GM23248 (cell line): ENCODE results near the gene AMOTL1. TPM values are rescaled to one million over a fixed set of nuclear protein-coding genes. Genes with fewer than 3 reads are reported as not detected.

Experiments used
- DNase-seq: peaks from one replicate; pipeline ENCODE4 v3.0.0-alpha.2; 2015
- H2AFZ ChIP-seq: fragments of 200-600 bp; sonication (generic); 2 replicates; pipeline ENCODE4 v1.6.1; 2016; ENCODE audit warnings: antibody characterized with exemption
- H3F3A ChIP-seq: fragments of 200-600 bp; sonication (generic); 2 replicates; pipeline ENCODE4 v1.6.1; 2016; ENCODE audit warnings: mild to moderate bottlenecking, antibody characterized with exemption, mixed run types; ENCODE audit not compliant: insufficient read depth
- H3K27ac ChIP-seq: fragments of 200-600 bp; sonication (generic); 2 replicates; pipeline ENCODE4 v1.5.1; 2016; ENCODE audit warnings: mild to moderate bottlenecking
- H3K27me3 ChIP-seq: fragments of 200-600 bp; sonication (generic); replicated peaks from 2 replicates; pipeline ENCODE4 v1.6.1; 2016; ENCODE audit warnings: mild to moderate bottlenecking; ENCODE audit not compliant: insufficient read depth
- H3K36me3 ChIP-seq: fragments of 200-600 bp; sonication (generic); 2 replicates; pipeline ENCODE4 v1.6.1; 2016; ENCODE audit warnings: low read depth, mild to moderate bottlenecking
- H3K4me1 ChIP-seq: fragments of 200-600 bp; sonication (generic); 2 replicates; pipeline ENCODE4 v1.6.1; 2016; ENCODE audit warnings: mild to moderate bottlenecking; ENCODE audit not compliant: insufficient read depth
- H3K4me2 ChIP-seq: fragments of 200-600 bp; sonication (generic); one replicate; pipeline ENCODE4 v1.6.1; 2016; ENCODE audit warnings: mild to moderate bottlenecking; ENCODE audit not compliant: unreplicated experiment
- H3K4me3 ChIP-seq: fragments of 200-600 bp; sonication (generic); 2 replicates; pipeline ENCODE4 v1.5.1; 2016; ENCODE audit warnings: mild to moderate bottlenecking
- H3K79me2 ChIP-seq: fragments of 200-600 bp; sonication (generic); 2 replicates; pipeline ENCODE4 v1.6.1; 2016; ENCODE audit warnings: mild to moderate bottlenecking; ENCODE audit not compliant: insufficient read depth
- H3K9ac ChIP-seq: fragments of 200-600 bp; sonication (generic); 2 replicates; pipeline ENCODE4 v1.6.1; 2016; ENCODE audit warnings: mild to moderate bottlenecking
- H3K9me2 ChIP-seq: fragments of 200-600 bp; sonication (generic); 2 replicates; pipeline ENCODE4 v1.6.1; 2016; ENCODE audit warnings: mixed run types, mild to moderate bottlenecking, moderate library complexity; ENCODE audit not compliant: insufficient read depth
- H3K9me3 ChIP-seq: fragments of 200-600 bp; sonication (generic); one replicate; pipeline ENCODE4 v1.6.1; 2017; ENCODE audit warnings: low read depth
- H4K20me1 ChIP-seq: fragments of 200-600 bp; sonication (generic); 2 replicates; pipeline ENCODE4 v1.6.0; 2016; ENCODE audit not compliant: insufficient read depth
- EZH2 ChIP-seq: fragments of 200-600 bp; sonication (generic); IDR thresholded peaks from 2 replicates; pipeline ENCODE4 v1.6.1; 2018; ENCODE audit warnings: antibody characterized with exemption, mild to moderate bottlenecking; ENCODE audit not compliant: insufficient read depth, poor library complexity, severe bottlenecking
- EZH2phosphoT487 ChIP-seq: fragments of 200-600 bp; sonication (generic); IDR thresholded peaks from 2 replicates; pipeline ENCODE4 v1.6.1; 2018; ENCODE audit warnings: antibody characterized with exemption, moderate library complexity, mild to moderate bottlenecking, low read depth; ENCODE audit not compliant: insufficient read depth
- WGBS, 2 experiments: methylation state at CpG; one replicate each; pipeline ENCODE4 v1.1.6; 2015 to 2017; ENCODE audit warnings: low lambda C conversion rate in 2 of 2, low coverage in 1 of 2; ENCODE audit errors: missing lambda C conversion rate in 2 of 2; 5-methylcytosine and 5-hydroxymethylcytosine counted together
- in situ Hi-C: fragments of 300-500 bp; cut with MboI; formaldehyde crosslinking; loops from 2 replicates; pipeline ENCODE4 v1.15.0; 2020
- polyA plus RNA-seq: library from polyadenylated mRNA; unstranded; fragments of >200 nt; fragmentation: Nextera tagmentation; extraction: Ambion mirVana; gene quantifications from 2 replicates; pipeline ENCODE4 v1.2.1, GENCODE V29; 2016
- total RNA-seq: library from RNA; depleted of rRNA; stranded (reverse); fragments of >200 nt; shearing (Covaris generic); gene quantifications from 2 replicates; pipeline ENCODE4 v1.2.3, GENCODE V29; 2014

Gene AMOTL1
- total and polyA plus RNA-seq, 2 experiments from 2014 or later: 22.3 to 50.8 TPM

- peaks cover 10% of the 10 kb centered on the region for H3F3A ChIP-seq
- H3K9me2 ChIP-seq: no peaks in the 10 kb centered on the region
- peaks cover 41% of the 10 kb centered on the region for H3K36me3 ChIP-seq
- H3K27ac ChIP-seq: 0 out of 2 replicates have a peak overlapping the region, but pooled peaks have one; percentile 23
- H3K4me1 ChIP-seq: peaks cover 9% of the 10 kb centered on the region; the same call in 1 of the 2 replicates
- H3K4me2 ChIP-seq: no peak overlapping the region
- H3K4me3 ChIP-seq: no peak overlapping the region
- no peak for TF ChIP-seq EZH2
- no peak for TF ChIP-seq EZH2phosphoT487
- H3K9ac ChIP-seq: no peak overlapping the region
- peaks cover 96% of the 10 kb centered on the region for H3K79me2 ChIP-seq
- no peak for DNase-seq
- H2AFZ ChIP-seq: no peak overlapping the region
- H4K20me1 ChIP-seq: no peaks in the 10 kb centered on the region
- H3K27me3 ChIP-seq: no peaks in the 10 kb centered on the region
- no peaks in the 10 kb centered on the region for H3K9me3 ChIP-seq
- in situ Hi-C loops: no loop called here
- 86 to 87% methylated on average over 7 of the region's 7 CpGs for WGBS, 2 experiments
Measured at GRCh38 chr11:94826415-94826814, 58.3 kb downstream of the AMOTL1 start.

GRCh38 chr11:94828088-94828487, 59.9 kb downstream of the AMOTL1 start:
- Histone ChIP-seq H3K4me3 (no peak overlapping the region), H3K9me3 (no peaks in the 10 kb centered on the region), H3K9ac (no peak overlapping the region), H3K36me3 (peaks cover 56% of the 10 kb centered on the region), H3K4me1 (peaks cover 9% of the 10 kb centered on the region; the same call in 1 of the 2 replicates), H3K27ac (no peak overlapping the region), H3K4me2 (no peak overlapping the region), H2AFZ (no peak overlapping the region), H3K79me2 (peaks cover 94% of the 10 kb centered on the region), H3F3A (peaks cover 10% of the 10 kb centered on the region), H3K27me3 (no peaks in the 10 kb centered on the region), H4K20me1 (no peaks in the 10 kb centered on the region), H3K9me2 (no peaks in the 10 kb centered on the region)
- in situ Hi-C loops: no loop called here
- no peak for DNase-seq
- TF ChIP-seq EZH2phosphoT487: no peak
- no peak for TF ChIP-seq EZH2

- Histone ChIP-seq H3K9me2 (no peaks in the 10 kb centered on the region), H3K9ac (no peak overlapping the region), H4K20me1 (no peaks in the 10 kb centered on the region), H3K9me3 (no peaks in the 10 kb centered on the region), H3K36me3 (peaks cover 58% of the 10 kb centered on the region), H3K27me3 (no peaks in the 10 kb centered on the region), H3F3A (peaks cover 19% of the 10 kb centered on the region), H3K4me1 (peaks cover 18% of the 10 kb centered on the region), H3K4me3 (no peak overlapping the region), H3K27ac (0 out of 2 replicates have a peak overlapping the region, but pooled peaks have one; percentile 3), H3K79me2 (peaks cover 94% of the 10 kb centered on the region), H2AFZ (no peak overlapping the region), H3K4me2 (no peak overlapping the region)
- DNase-seq: peak; percentile 31
- WGBS, 2 experiments: 51 to 59% methylated on average over 5 of the region's 5 CpGs
- TF ChIP-seq EZH2phosphoT487 (no peak), EZH2 (no peak)
- in situ Hi-C loops: no loop called here
Measured at GRCh38 chr11:94830722-94831510, 62.8 kb downstream of the AMOTL1 start.

- Histone ChIP-seq H3K4me3 (no peak overlapping the region), H2AFZ (no peak overlapping the region), H3K9me2 (no peaks in the 10 kb centered on the region), H3K4me1 (peaks cover 22% of the 10 kb centered on the region), H3K9me3 (no peaks in the 10 kb centered on the region), H3K9ac (no peak overlapping the region), H3K27me3 (no peaks in the 10 kb centered on the region), H3K79me2 (peaks cover 94% of the 10 kb centered on the region), H3K36me3 (peaks cover 53% of the 10 kb centered on the region), H3K27ac (0 out of 2 replicates have a peak overlapping the region, but pooled peaks have one; percentile 3), H3F3A (peaks cover 22% of the 10 kb centered on the region; the same call in 1 of the 2 replicates), H3K4me2 (no peak overlapping the region), H4K20me1 (no peaks in the 10 kb centered on the region)
- TF ChIP-seq EZH2 (no peak), EZH2phosphoT487 (no peak)
- WGBS, 2 experiments: 74 to 91% methylated on average over 3 of the region's 3 CpGs
- DNase-seq: no peak
- in situ Hi-C loops: no loop called here
Measured at GRCh38 chr11:94831529-94831928, 63.4 kb downstream of the AMOTL1 start.
